HG03575 (cell line): ENCODE results near the gene FAM200A.
"Not testable (repeated sequence)": the region's sequence is repeated elsewhere in the genome, so short reads cannot be mapped to it uniquely, and the experiment has no call there.

ENCODE experiments used
- ATAC-seq: cut with Tn5 transposase; IDR thresholded peaks from one replicate; pipeline ENCODE4 v1.9.1; 2021; ENCODE audit not compliant: unreplicated experiment, insufficient number of reproducible peaks, low FRiP score; ENCODE audit errors: extremely low read depth

FAM200A gene

DNA sequence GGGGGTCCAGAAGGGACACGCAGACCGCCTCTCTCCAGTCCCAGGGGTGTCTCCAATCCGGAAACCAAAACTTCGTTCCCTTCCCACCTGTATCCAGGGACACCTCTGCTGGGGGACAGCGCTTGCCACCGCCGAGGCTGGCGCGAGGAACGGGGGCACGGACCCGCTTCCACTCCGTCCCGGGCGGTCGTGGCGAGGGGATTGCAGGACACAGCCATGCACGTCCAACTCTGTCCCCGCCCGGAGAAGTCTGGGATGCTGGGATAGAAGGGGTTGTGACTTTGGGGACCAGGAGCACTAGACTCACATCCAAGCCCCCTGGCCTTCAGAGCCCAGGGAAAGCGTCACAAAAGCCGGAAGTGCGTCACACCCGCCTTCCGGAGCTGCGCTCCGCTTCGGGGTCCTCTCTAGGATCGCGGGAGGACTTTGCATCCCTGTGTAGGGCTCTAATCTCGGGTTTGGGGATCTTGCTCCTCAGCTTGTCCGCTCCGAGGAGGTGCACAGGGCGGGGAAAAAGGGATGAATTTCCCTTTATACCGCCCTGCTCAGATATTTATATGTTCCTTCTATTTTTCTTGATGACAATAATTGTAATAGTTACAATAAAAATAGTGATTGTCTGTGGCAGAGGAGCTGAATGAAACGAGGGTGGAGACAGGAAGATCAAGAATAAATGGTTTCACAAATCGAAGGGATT lies at the start of gene FAM200A:
Gene FAM200A (minus strand): TSS at position 348 of the 697 bp plus-strand sequence. CDS start 3,707 bp downstream, outside the sequence.
- peak; percentile 51 for ATAC-seq

DNA sequence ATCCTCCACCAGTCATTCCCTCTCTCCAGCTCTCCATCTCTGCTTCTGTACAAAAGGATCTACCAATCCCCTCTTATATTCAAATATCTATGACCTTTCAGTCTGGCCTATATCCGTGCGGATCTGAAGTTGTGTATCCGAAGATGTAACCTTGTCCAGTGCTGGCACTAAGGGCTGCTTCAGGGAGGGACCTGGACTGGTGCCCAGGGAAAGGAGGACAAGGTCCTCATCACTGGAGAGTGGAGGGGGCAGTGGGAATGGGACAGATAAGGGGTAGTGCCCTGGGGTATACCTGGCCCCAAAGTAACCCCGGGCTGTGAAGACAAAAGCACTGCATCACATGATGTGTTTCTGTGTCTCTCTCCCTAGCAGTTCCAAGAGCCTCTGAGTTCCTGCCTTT lies 47.9 kb upstream of the FAM200A start:
- no peak for ATAC-seq

DNA sequence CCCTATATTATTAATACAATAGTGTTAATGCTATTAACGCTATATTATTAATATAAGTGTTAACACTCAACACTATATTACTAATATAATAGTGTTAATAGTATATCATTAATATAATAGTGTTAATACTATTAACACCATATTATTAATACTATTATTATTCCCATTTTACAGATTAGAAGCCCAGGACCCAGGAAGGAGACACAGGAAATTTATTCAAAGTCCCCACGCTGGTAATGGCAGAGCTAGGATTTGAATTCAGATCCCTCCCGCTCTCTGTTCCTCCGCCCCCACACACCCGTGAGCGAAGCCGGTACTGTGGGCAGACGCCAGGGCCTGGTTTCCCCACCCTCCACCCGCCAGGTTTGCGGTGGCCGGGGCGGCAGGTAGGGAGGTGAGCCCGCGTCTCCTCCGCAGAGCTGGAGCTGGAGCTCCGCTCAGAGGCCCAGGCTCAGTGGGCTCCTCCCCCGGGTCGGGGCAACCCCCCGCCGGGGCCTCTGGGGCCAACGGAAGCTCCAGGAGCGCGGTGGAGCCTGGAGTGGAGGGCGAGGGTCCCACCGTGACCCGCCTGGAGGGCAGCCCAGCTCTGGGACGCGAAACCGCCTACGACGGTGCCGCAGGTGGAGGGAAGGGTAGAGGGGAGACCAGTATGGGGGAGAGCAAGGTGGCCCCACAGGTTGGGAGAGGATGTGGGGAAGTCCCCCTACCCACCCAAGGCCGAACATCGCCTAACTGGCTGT lies 46.0 kb upstream of the FAM200A start, which contains the start of gene TMEM225B:
Gene TMEM225B (plus strand): TSS at position 506 of the 740 bp plus-strand sequence. CDS start 6,122 bp downstream, outside the sequence.
- no peak for ATAC-seq

DNA sequence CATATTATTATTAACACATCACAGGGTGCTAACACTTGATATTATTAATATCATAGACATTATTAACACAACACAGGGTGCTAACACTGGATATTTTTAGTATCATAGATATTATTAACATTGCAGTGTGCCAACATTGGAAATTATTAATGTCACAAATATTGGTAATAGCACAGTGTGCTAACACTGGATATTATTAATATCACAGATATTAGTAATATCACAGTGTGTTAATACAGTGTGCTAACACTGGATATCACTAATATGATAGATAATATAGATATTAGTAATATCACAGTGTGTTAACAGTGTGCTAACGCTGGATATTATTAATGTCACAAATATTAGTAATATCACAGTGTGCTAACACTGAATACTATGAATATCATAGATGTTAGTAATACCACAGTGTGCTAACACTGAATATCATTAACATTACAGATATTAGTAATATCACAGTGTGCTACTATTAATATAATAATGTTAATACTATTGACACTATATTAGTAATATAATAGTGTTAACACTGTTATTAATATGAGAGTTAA lies 44.6 kb upstream of the FAM200A start:
- ATAC-seq, result no peak

DNA sequence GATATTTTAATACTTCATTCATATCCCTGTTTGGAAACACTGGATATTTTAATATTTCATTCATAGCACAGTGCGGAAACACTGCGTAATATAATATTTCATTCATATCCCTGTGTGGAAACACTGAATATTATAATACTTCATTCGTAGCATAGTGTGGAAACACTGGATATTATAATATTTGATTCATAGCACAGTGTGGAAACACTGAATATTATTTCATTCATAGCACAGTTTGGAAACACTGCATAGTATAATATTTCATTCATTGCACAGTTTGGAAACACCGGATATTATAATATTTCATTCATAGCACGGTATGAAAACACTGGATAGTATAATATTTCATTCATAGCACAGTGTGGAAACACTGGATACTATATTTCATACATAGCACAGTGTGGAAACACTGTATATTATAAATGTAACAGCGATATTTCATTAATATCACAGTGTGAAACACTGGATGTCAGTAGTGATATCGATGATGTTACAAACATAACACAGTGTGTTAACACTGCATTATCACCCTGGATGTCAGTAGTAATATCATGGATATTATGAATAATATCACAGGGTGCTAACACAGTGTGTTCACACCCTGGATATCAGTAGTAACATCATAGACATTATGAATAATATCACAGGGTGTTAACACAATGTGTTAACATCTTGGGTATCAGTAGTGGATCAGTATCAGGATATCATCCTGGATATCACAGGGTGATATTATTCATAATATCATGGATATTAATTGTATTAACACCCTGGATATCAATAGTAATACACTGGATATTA lies 43.2 kb upstream of the FAM200A start:
- ATAC-seq, result no peak

DNA sequence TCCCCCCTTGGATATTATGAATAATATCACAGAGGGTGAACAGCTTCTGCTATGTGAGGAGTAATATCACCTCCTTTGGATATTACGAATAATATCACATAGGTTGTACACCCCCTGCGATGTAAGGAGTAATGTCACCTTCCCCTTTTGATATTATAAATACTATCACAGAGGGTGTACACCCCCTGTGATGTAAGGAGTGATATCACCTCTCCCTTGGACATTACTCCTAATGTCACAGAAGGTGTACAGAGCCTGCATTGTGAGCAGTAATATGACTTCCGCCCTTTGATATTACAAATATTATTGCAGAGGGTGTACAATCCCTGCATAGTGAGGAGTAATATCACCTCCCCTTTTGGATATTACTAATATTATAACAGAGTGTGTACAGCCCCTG lies 37.0 kb upstream of the FAM200A start:
- ATAC-seq, result no peak

DNA sequence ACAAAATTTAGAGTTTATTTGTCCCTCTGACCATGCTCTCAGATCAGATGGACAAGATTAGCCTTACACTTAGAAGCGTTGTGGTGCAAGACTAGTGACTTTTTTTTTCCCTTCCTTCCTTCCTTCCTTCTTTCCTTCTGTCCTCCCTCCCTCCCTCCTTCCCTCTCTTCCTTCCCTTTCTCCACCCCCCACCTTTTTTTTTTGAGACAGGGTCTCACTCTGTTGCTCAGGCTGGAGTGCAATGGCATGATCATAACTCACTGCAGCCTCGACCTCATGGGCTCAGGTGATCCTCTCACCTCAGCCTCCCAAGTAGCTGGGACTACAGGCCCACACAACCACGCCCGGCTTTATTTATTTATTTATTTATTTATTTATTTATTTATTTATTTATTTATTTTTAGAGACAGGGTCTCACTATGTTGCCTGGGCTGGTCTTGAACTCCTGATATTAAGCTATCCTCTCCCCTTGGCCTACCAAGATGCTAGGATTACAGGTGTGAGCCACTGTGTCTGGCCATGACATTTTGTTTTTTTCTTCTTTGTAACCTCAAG lies 28.9 kb upstream of the FAM200A start:
- ATAC-seq, result not testable (repeated sequence)

DNA sequence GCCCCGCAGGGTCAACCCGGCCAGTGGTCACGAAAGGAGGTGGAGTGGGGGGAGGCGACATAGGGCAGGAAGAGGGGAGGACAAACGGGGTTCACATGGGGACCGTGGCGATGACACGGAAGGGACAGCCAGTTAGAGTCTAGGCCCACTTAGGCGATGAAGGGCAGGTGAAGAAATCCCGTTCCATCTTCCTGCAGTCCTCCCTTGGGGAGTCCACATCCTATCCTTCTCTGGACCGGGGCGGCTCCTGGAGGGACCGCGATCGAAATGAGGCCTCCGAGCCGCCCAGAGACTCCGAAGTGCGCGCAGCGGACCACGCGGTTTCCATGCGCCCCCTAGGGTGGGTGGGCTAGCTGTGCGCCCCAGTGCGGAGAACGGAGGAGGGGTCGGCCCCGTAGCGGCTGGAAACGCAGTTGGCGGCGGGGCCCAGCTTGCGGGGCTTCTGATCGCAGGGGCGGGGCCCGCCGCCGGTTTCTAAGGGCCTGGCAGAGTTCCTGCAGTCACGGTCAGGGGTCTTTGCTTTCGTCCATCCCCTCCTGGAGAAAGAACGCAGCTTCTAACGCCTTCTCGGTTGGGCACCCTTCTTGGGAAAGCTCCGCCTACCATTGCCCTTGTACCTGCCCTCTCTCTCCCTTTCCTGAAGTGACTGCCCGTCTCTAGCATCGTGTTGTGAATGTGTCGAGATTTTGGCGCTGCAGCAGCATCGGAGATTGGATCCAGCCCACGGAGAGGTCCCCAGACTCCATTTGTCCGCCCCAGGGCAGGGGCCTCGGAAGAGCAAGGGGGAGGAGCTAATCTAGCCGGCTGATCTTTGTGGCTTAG lies 28.3 kb upstream of the FAM200A start:
- ATAC-seq, result no peak

DNA sequence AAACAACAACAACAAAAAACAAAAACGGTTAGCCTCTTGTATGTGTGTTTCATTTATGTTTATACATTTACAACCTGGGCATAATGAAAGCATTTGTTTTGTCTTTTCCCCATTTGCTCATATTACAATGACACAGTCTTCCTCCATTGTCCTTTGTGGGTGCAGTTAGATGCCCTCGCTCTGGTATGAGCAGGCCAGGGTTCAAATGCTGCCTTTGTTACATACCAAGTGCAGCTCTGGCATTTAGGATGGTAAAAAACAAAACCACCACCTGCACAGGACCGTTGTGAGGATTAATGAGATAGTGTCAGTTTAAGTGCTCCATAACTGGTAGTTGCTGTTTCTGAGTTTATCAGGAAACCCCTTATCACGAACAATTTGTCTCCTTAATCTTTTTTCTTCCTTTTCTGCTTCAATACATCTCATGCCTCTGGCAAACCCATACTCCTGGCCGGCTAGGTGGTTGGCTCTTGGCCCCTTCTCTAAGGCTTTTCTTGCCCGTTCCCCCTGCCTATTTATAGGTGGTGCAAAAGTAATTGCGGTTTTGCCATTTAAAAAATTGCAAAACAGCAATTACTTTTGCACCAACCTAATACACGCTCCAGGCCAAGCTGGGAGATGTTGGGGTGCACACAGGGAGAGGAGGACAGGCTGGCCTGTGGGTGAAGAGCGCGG lies 27.5 kb upstream of the FAM200A start:
- no peak for ATAC-seq

DNA sequence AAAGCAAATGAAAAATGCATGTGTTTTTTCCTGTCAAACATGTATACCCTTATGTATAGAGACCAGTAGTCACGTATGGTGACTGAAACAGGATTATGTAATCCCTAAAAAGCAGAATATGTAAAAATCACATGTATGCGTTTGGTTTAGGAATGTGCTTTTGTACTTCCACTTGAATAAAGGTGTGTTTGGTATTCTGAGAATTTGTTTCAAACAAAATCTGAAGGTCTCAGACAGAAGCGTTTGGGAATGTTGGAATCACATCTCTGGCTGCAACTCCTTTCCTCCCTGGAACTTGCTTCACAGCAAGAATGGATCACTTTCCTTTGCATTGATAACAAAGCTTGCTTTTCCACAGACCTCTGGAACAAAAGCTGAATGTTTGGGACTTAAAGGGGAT lies 24.3 kb upstream of the FAM200A start:
- ATAC-seq, result no peak

DNA sequence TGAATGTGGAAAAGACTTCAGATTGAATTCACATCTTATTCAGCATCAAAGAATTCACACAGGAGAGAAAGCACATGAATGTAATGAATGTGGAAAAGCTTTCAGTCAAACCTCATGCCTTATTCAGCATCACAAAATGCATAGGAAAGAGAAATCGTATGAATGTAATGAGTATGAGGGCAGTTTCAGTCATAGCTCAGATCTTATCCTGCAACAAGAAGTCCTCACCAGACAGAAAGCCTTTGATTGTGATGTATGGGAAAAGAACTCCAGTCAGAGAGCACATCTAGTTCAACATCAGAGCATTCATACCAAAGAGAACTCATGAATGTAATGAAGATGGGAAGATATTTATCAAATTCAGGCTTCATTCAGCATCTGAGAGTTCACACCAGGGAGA lies 21.3 kb upstream of the FAM200A start:
- ATAC-seq, result no peak

DNA sequence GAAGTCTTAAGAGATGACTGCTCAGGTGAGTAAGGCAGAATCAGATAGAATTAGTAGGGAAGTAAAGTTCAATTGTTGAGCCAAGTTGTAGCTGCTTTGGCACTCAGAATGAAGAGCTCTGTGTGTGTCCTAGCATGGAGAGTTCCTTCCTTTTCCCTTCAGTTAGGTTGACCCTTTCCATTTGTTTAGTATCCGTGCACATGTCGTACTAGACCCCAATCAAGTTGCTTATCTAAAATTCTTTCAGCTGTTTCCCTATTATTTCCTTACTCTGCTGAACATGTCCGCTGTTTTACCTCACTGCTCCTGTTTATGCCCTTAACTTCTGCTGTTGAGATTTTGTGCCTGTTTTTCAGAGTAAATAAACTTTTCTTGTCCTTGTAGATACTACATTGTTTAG lies 19.9 kb upstream of the FAM200A start:
- ATAC-seq, result no peak

DNA sequence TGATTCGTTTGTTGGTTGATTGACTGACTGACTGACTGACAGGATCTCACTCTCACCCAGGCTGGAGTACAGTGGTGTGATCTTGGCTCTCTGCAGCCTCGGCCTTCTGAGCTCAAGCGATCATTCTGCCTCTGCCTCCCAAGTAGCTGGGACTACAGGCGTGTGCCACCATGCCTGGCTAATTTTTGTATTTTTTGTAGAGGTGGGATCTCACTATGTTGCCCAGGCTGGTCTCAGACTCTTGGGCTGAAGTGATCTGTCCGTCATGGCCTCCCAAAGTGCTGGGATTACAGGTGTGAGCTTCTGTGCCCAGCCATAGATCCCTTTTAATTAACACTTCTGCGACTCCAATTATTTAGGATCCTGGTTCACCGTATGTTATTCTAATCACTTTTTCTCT lies 16.9 kb upstream of the FAM200A start:
- ATAC-seq, result not testable (repeated sequence)

DNA sequence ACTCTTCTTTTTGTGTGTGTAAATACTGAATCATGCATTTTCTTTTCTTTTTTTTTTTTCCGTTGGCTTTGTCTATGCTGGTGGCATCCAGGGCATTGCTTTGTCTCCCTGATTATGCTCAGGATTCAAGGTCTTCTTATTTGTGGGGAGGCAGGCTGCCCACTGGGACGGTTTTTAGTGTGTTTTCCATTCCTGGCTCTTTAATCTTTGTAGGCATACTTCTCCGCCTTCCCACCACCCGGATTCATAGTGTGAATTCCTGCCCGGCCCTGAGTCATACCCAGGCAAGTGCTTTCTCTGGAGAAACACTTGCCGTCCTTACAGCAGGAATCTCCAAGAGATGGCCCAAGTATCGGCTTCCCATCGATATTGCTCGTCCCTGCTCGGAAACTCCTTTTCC lies 11.7 kb upstream of the FAM200A start:
- ATAC-seq, result no peak

DNA sequence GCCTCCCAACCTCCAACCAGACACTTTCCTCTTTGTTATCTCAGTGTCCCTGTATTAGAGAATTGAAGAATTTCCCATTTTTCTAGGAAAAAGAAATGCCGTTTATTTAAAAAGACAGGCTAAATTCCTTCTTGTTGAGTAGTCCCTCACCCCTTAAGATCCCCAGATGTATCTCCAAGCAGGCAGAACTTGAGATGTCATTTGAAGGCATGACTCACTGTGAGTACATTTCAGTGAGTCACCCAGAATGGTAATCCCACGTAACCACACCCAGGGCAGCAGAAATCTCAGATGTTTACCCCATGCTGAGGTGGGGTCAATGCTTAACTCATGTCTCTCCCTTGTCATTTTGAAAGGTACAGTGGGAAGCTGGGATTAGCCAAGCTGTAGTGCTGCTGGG lies 10.9 kb upstream of the FAM200A start:
- no peak for ATAC-seq

DNA sequence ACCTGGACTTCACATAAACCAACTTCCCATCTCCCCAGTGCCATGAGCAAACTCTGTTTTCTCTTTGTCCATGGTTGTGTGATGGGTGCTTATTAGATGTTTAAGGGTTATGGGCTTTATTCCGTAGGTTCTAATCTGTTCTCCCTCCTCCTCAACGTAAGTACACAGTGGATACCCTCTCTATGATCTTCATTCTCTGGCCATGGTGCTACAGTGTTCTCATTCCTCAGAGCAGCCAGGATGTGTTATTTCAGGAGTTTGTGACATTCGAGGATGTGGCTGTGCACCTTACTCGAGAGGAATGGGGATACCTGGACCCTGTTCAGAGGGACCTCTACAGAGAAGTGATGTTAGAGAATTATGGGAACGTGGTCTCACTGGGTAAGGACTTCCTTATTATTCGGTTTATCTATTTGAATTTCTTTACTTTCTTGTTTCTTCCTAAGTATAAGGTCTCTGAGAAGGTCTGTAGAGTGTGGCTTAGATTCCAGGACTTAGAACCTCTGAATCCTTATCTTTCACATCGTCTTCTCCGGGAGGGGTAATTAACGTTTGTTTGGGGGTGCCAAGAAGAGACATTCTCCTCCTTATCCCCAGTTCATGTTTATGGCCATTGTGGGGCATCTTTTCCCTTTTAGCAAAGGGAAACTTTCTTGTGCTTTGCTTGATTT lies 10.3 kb upstream of the FAM200A start:
- ATAC-seq, result no peak

DNA sequence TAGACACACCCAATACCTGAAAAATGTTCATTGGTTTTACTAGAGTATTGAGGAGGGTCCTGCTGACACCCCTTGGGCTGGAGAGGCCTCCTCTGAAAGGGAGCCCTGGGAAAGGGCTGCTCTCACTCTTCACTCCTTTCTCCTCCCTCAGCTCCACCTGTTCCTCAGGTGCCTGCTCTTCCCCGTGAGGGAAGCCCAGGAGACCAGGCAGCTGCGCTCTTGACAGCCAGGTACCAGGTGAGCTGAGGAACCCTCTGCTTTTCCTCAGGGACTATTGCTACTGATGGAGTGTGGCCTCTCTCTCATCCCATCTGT lies 9.8 kb upstream of the FAM200A start:
- no peak for ATAC-seq
